Hematopoietic multipotent progenitor cell (in vitro differentiated cells): ENCODE results near the gene MAP1A. TPM values are rescaled to one million over a fixed set of nuclear protein-coding genes. Genes with fewer than 3 reads are reported as not detected.

Experiments used
- total RNA-seq: library from RNA; depleted of rRNA; stranded (reverse); fragments of >200 nt; gene quantifications from one replicate; pipeline ENCODE4 v1.2.3, GENCODE V29; 2012

MAP1A gene
- total RNA-seq, 1 donor = 21.8 TPM

Other genes starting within 250 kb of the MAP1A start
- gene TGM7, start 215.4 kb upstream of the MAP1A start, total RNA-seq = not detected
- gene LCMT2, start 187.0 kb upstream of the MAP1A start, total RNA-seq = 5.7 TPM
- gene ZSCAN29, start 146.6 kb upstream of the MAP1A start, total RNA-seq = 16.7 TPM
- 14.3 TPM for gene TUBGCP4, start 146.5 kb upstream of the MAP1A start, total RNA-seq
- 41.7 TPM for gene TP53BP1, start 24.5 kb upstream of the MAP1A start, total RNA-seq
- 47.9 TPM for gene PPIP5K1, start 72.6 kb downstream of the MAP1A start, total RNA-seq
- not detected for gene CKMT1B, start 76.4 kb downstream of the MAP1A start, total RNA-seq
- gene STRC, start 101.2 kb downstream of the MAP1A start, total RNA-seq = 0.54 TPM
- gene CATSPER2, start 131.2 kb downstream of the MAP1A start, total RNA-seq = 3.2 TPM
- not detected for gene CKMT1A, start 176.3 kb downstream of the MAP1A start, total RNA-seq
- 38.2 TPM for gene PDIA3, start 228.8 kb downstream of the MAP1A start, total RNA-seq